GM12892 (cell line): ENCODE results near the gene NCAM2.

Source experiments
- POLR2A ChIP-seq: IDR thresholded peaks from 2 replicates; pipeline ENCODE4 v1.6.1; 2011; ENCODE audit warnings: low read depth, low read length, control low read depth
- POLR2AphosphoS5 ChIP-seq: IDR thresholded peaks from 2 replicates; pipeline ENCODE4 v1.6.1; 2011; ENCODE audit warnings: low read depth, low read length, control low read depth

- TF ChIP-seq POLR2A: no peak
- no peak for TF ChIP-seq POLR2AphosphoS5
Measured at GRCh38 chr21:21156397-21156796, 158.2 kb downstream of the NCAM2 start.
